WTC11 (cell line): Measurements from ENCODE around the gene MIOX. TPM values are rescaled to one million over a fixed set of nuclear protein-coding genes. Genes with fewer than 3 reads are reported as not detected.

ENCODE experiments used
- ATAC-seq: fragments of 200-7000 bp; cut with Tn5 transposase; 2 replicates; pipeline ENCODE4 v1.10.0; 2021; ENCODE audit warnings: mild to moderate bottlenecking, moderate library complexity
- CTCF ChIA-PET: fragments of 300-600 bp; sonication (Branson Sonifier 250); formaldehyde crosslinking; loops from one replicate; lab custom pipeline; 2021; ENCODE audit warnings: antibody characterized with exemption; lab: Charles Lee
- POLR2A ChIA-PET: fragments of 350-600 bp; sonication (Branson Sonifier 250); formaldehyde crosslinking; loops from one replicate; lab custom pipeline; 2021; ENCODE audit warnings: antibody characterized with exemption; lab: Charles Lee
- DNase-seq: peaks from one replicate; pipeline ENCODE4 v3.0.0; 2021; ENCODE audit warnings: low spot score
- H3K27ac Mint-ChIP-seq: 2 replicates; pipeline ENCODE4 v1.8.0; 2021; ENCODE audit warnings: mixed read lengths
- H3K27me3 Mint-ChIP-seq: 2 replicates; pipeline ENCODE4 v1.8.0; 2021; ENCODE audit warnings: low read depth, mild to moderate bottlenecking, moderate library complexity, mixed read lengths
- H3K36me3 Mint-ChIP-seq: 2 replicates; pipeline ENCODE4 v1.8.0; 2021; ENCODE audit warnings: mixed read lengths
- H3K4me1 Mint-ChIP-seq: 2 replicates; pipeline ENCODE4 v1.8.0; 2022; ENCODE audit warnings: mixed read lengths
- H3K4me3 Mint-ChIP-seq: 2 replicates; pipeline ENCODE4 v1.8.0; 2021; ENCODE audit warnings: mild to moderate bottlenecking, moderate library complexity, mixed read lengths
- H3K9me3 Mint-ChIP-seq: 2 replicates; pipeline ENCODE4 v1.8.0; 2021; ENCODE audit warnings: mixed read lengths
- ATF6 ChIP-seq: sonication (generic); formaldehyde crosslinking; IDR thresholded peaks from 2 replicates; pipeline ENCODE4 v1.8.1; 2023; ENCODE audit warnings: mild to moderate bottlenecking, missing genetic modification reagents
- CREB1 ChIP-seq: sonication (generic); formaldehyde crosslinking; IDR thresholded peaks from 2 replicates; pipeline ENCODE4 v1.8.0; 2023; ENCODE audit warnings: mild to moderate bottlenecking, missing genetic modification reagents
- E2F5 ChIP-seq: sonication (generic); formaldehyde crosslinking; IDR thresholded peaks from 2 replicates; pipeline ENCODE4 v1.8.1; 2022; ENCODE audit warnings: mild to moderate bottlenecking, moderate library complexity, missing genetic modification reagents
- EMX1 ChIP-seq: fragments of 250-450 bp; sonication (Bioruptor Pico); IDR thresholded peaks from 2 replicates; pipeline ENCODE4 v1.8.0; 2021; ENCODE audit warnings: mild to moderate bottlenecking
- ETV6 ChIP-seq: sonication (generic); formaldehyde crosslinking; IDR thresholded peaks from 2 replicates; pipeline ENCODE4 v1.8.1; 2022; ENCODE audit warnings: mild to moderate bottlenecking, missing genetic modification reagents
- FOXP1 ChIP-seq: sonication (generic); formaldehyde crosslinking; IDR thresholded peaks from 2 replicates; pipeline ENCODE4 v1.8.0; 2022; ENCODE audit warnings: missing genetic modification reagents, mild to moderate bottlenecking, moderate library complexity, borderline replicate concordance
- GABPB1 ChIP-seq: sonication (generic); formaldehyde crosslinking; IDR thresholded peaks from 2 replicates; pipeline ENCODE4 v1.8.1; 2023; ENCODE audit warnings: mild to moderate bottlenecking, missing genetic modification reagents
- IRF2 ChIP-seq: sonication (generic); formaldehyde crosslinking; IDR thresholded peaks from 2 replicates; pipeline ENCODE4 v1.8.0; 2022; ENCODE audit warnings: low read depth, missing genetic modification reagents, borderline replicate concordance
- KAT7 ChIP-seq: sonication (generic); formaldehyde crosslinking; IDR thresholded peaks from 2 replicates; pipeline ENCODE4 v1.8.1; 2023; ENCODE audit warnings: missing genetic modification reagents, mild to moderate bottlenecking, borderline replicate concordance
- RORB ChIP-seq: fragments of 250-450 bp; sonication (Bioruptor Pico); IDR thresholded peaks from 2 replicates; pipeline ENCODE4 v1.9.0; 2021; ENCODE audit warnings: mild to moderate bottlenecking
- SMAD3 ChIP-seq: sonication (generic); formaldehyde crosslinking; IDR thresholded peaks from 2 replicates; pipeline ENCODE4 v1.8.0; 2022; ENCODE audit warnings: missing genetic modification reagents, mild to moderate bottlenecking, borderline replicate concordance
- SMAD4 ChIP-seq: sonication (generic); formaldehyde crosslinking; IDR thresholded peaks from 2 replicates; pipeline ENCODE4 v1.8.0; 2022; ENCODE audit warnings: mild to moderate bottlenecking, missing genetic modification reagents
- SP1 ChIP-seq: sonication (generic); formaldehyde crosslinking; conservative IDR thresholded peaks from 2 replicates; pipeline ENCODE4 v1.8.1; 2022; ENCODE audit warnings: missing genetic modification reagents
- TP53 ChIP-seq: sonication (generic); formaldehyde crosslinking; IDR thresholded peaks from 2 replicates; pipeline ENCODE4 v1.8.1; 2023; ENCODE audit warnings: mild to moderate bottlenecking, missing genetic modification reagents
- ZNF121 ChIP-seq: sonication (generic); formaldehyde crosslinking; IDR thresholded peaks from 2 replicates; pipeline ENCODE4 v1.8.0; 2023; ENCODE audit warnings: missing genetic modification reagents
- ZNF281 ChIP-seq: sonication (generic); formaldehyde crosslinking; IDR thresholded peaks from 2 replicates; pipeline ENCODE4 v1.8.0; 2023; ENCODE audit warnings: mild to moderate bottlenecking, missing genetic modification reagents
- ZNF416 ChIP-seq: fragments of 250-450 bp; sonication (Bioruptor Pico); IDR thresholded peaks from 2 replicates; pipeline ENCODE4 v1.9.0; 2021; ENCODE audit warnings: mild to moderate bottlenecking, inconsistent platforms
- total RNA-seq: library from RNA; stranded (reverse); gene quantifications from 3 replicates; pipeline ENCODE4 v1.2.3, GENCODE V29; 2021

MIOX gene
- total RNA-seq, 1 experiment from 2014 or later: 0.33 TPM

- TF ChIP-seq ATF6 (CRISPR knock-in tag): no peak
- TF ChIP-seq SMAD3: no peak
- TF ChIP-seq GABPB1 (CRISPR knock-in tag): 0 out of 2 replicates have a peak, but pooled peaks have one; percentile 22
- no peak for TF ChIP-seq IRF2
- TF ChIP-seq RORB (CRISPR knock-in tag): no peak
- peak; percentile 10; the same call in 1 of the 2 replicates for TF ChIP-seq FOXP1 (CRISPR knock-in tag)
- no peak for TF ChIP-seq EMX1 (CRISPR knock-in tag)
- TF ChIP-seq KAT7 (CRISPR knock-in tag): 0 out of 2 replicates have a peak, but pooled peaks have one; percentile 60
- TF ChIP-seq SP1 (CRISPR knock-in tag): peak; percentile 22; the same call in 1 of the 2 replicates
- TF ChIP-seq ZNF281 (CRISPR knock-in tag): no peak
- TF ChIP-seq CREB1: no peak
- peak; percentile 45; the same call in 1 of the 2 replicates for TF ChIP-seq TP53 (CRISPR knock-in tag)
- TF ChIP-seq ZNF416 (CRISPR knock-in tag): no peak
- TF ChIP-seq, all 79 proteins: peak for 15
Observed at GRCh38 chr22:50526108-50526833, 39.6 kb downstream of the MIOX start (continued).

DNA sequence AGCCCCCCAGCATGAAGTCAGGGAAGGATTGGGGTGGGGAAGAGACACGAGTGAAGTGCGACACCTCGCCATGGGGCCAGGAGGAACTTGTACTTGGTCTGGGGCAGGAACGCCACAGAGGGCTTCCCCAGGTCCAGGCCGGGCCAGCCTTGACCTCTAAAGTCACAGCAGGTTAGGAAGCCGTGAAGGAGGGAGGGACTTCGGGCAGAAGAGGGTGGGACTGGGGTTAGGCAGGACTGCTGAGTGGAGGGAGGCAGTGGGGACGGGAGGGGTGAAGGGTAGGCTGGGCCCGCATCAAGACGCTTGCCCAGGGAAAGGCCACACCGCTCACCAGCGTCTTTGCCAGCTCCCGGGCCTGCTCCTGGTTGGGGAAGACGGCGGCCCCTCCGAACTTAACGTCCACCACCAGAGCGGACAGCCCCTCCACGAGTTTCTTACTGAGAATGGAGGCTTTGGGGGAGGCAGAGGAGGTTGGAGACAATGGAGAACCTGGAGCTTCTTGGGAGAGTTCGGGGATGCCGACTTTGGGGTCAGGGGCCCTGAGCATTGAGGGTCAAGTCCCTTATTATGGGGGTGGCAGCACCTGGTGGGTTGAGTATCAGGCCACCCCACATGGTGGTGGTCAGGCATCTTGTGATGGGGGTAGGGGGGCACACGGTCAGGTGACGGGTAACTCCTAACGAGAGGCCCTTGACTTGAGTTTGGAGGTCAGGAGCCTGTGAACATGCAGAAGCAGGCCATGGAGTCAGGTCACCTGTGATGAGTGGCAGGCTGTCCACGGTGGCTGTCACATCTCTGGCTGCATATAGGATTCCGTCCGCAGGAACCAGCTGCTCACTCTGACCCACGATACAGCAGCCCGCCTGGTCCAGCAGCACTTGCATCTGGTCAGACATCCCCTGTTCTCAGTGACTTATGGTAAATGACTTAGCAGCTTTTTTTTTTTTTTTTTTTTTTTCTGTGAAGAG, 40.5 kb downstream of the MIOX start:
- peak overlapping the region; percentile 64 for H3K4me3 Mint-ChIP-seq
- peak; percentile 43 for ATAC-seq
- POLR2A ChIA-PET: interaction anchor here (0.5 to 0.7 kb wide), 2 partner anchors 9 to 43 kb away, joined by 3 to 6 read pairs; no protein-coding TSS in a partner anchor

More for the DNA sequence above, 40.5 kb downstream of the MIOX start:
- no peaks in the 10 kb centered on the region for H3K36me3 Mint-ChIP-seq
- H3K9me3 Mint-ChIP-seq: no peaks in the 10 kb centered on the region
- H3K27ac Mint-ChIP-seq: no peak overlapping the region
- DNase-seq: peak; percentile 71
- H3K4me1 Mint-ChIP-seq: peaks cover 15% of the 10 kb centered on the region
- CTCF ChIA-PET: interaction anchor here (0.6 to 4.3 kb wide), 6 partner anchors 18 to 137 kb away, joined by 3 to 60 read pairs (median 6); partner anchors contain the start of genes LMF2, NCAPH2 and SYCE3
- peaks cover 54% of the 10 kb centered on the region for H3K27me3 Mint-ChIP-seq
- no peak for TF ChIP-seq SMAD4 (CRISPR knock-in tag)
- TF ChIP-seq ETV6 (CRISPR knock-in tag): no peak
- 0 out of 2 replicates have a peak, but pooled peaks have one; percentile 4 for TF ChIP-seq E2F5 (CRISPR knock-in tag)
- peak; percentile 80 for TF ChIP-seq ZNF121 (CRISPR knock-in tag)
